DLD1 (cell line): ENCODE data around the gene ENG.
"Not testable (repeated sequence)": the region's sequence is repeated elsewhere in the genome, so short reads cannot be mapped to it uniquely, and the experiment has no call there.

Source experiments
- in situ Hi-C: cut with HindIII; loops from 2 replicates; pipeline ENCODE4 v1.10.0; 2017; ENCODE audit warnings: low sequenced_read_pairs

ENG gene

GRCh38 chr9:127847833-127848755 lies 6.4 kb downstream of the ENG start:
- in situ Hi-C loops, result no loop called here

GRCh38 chr9:127847178-127847510 lies 7.3 kb downstream of the ENG start:
- in situ Hi-C loops, result no loop called here

GRCh38 chr9:127846443-127847177 lies 7.8 kb downstream of the ENG start:
- in situ Hi-C loops, result no loop called here

GRCh38 chr9:127845619-127846018 lies 8.8 kb downstream of the ENG start:
- in situ Hi-C loops, result not testable (repeated sequence)

- in situ Hi-C loops, result no loop called here
Observed at GRCh38 chr9:127844821-127845359, 9.6 kb downstream of the ENG start.

- in situ Hi-C loops, result no loop called here
Observed at GRCh38 chr9:127841087-127841835, 13.2 kb downstream of the ENG start.

- in situ Hi-C loops, result no loop called here
Observed at GRCh38 chr9:127838375-127839078, 15.9 kb downstream of the ENG start.

- in situ Hi-C loops, result no loop called here
Observed at GRCh38 chr9:127837346-127837745, 17.1 kb downstream of the ENG start.

GRCh38 chr9:127836561-127836960 lies 17.9 kb downstream of the ENG start:
- in situ Hi-C loops, result not testable (repeated sequence)

GRCh38 chr9:127835991-127836516 lies 18.4 kb downstream of the ENG start:
- in situ Hi-C loops, result no loop called here

GRCh38 chr9:127833555-127833954 lies 20.9 kb downstream of the ENG start:
- in situ Hi-C loops, result no loop called here

- in situ Hi-C loops, result no loop called here
Observed at GRCh38 chr9:127832248-127832647, 22.2 kb downstream of the ENG start.

GRCh38 chr9:127829205-127829906 lies 25.1 kb downstream of the ENG start:
- in situ Hi-C loops, result no loop called here

- in situ Hi-C loops, result no loop called here
Observed at GRCh38 chr9:127828262-127829031, 26.0 kb downstream of the ENG start.

- in situ Hi-C loops, result no loop called here
Observed at GRCh38 chr9:127826253-127826913, 28.1 kb downstream of the ENG start.

GRCh38 chr9:127825319-127826051 lies 29.0 kb downstream of the ENG start:
- in situ Hi-C loops, result no loop called here

GRCh38 chr9:127822108-127822507 lies 32.4 kb downstream of the ENG start:
- in situ Hi-C loops, result no loop called here

GRCh38 chr9:127818574-127818973 lies 35.9 kb downstream of the ENG start:
- in situ Hi-C loops, result no loop called here
